T-helper 1 cell treated with Interleukin-12 subunit alpha and Interleukin-12 subunit beta and Interleukin-4 antibody, amounts not matched to agents 30 ng/mL and 1 ng/mL, for 36 hours (primary cell): ENCODE measurements around the gene KDM3B. TPM values are rescaled to one million over a fixed set of nuclear protein-coding genes. Genes with fewer than 3 reads are reported as not detected.
"Not testable (repeated sequence)": the region's sequence is repeated elsewhere in the genome, so short reads cannot be mapped to it uniquely, and the experiment has no call there.

Experiments
- intact Hi-C: fragments of 100-400 bp; cut with micrococcal nuclease; formaldehyde crosslinking; loops from one replicate; pipeline ENCODE4 v1.15.1; 2024
- total RNA-seq: library from RNA; stranded (reverse); gene quantifications from 2 replicates; pipeline ENCODE4 v1.2.3, GENCODE V29; 2022

The KDM3B gene
- total RNA-seq, 1 donor from 2014 or later = 68.5 TPM

GRCh38 chr5:138382347-138382746 is 29.9 kb downstream of the KDM3B start:
- intact Hi-C loops = no loop called here

DNA sequence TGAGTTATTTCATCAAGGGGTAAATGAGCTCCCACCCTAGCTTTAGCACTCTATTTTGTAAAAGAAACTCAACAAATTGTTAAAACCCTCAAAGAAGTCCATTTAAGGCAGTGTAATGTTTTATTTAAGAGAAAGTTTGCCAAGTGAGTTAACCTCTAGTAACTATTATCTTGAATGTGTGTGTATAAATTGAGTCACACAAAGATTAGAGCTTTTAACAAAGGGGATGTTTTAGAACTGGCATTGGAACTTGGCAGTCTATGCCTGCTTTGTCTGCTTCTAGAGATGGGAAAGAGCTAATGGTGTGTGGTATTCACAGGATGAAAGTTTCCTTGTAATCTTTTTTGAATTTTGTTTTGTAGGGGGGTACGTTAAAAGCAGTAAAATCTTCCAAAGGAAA is 33.2 kb downstream of the KDM3B start:
- intact Hi-C loops = no loop called here

- intact Hi-C loops = no loop called here
These were observed 33.8 kb downstream of the KDM3B start for GRCh38 chr5:138386290-138386689.

- intact Hi-C loops = no loop called here
These were observed 36.8 kb downstream of the KDM3B start for GRCh38 chr5:138389332-138389731.

DNA sequence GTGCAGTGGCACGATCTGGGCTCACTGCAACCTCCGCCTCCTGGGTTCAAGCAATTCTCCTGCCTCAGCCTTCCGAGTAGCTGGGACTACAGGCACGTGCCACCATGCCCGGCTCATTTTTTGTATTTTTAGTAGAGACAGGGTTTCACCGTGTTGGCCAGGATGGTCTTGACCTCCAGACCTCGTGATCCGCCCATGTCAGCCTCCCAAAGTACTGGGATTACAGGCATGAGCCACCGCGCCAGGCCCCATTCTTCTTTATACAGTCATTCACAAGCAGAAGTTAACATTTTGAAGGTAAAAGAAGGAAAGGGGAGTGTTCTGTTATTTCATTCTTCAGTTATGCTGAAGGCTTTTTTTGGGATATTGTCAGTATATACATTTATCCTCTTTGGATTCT is 37.4 kb downstream of the KDM3B start:
- intact Hi-C loops = not testable (repeated sequence)

DNA sequence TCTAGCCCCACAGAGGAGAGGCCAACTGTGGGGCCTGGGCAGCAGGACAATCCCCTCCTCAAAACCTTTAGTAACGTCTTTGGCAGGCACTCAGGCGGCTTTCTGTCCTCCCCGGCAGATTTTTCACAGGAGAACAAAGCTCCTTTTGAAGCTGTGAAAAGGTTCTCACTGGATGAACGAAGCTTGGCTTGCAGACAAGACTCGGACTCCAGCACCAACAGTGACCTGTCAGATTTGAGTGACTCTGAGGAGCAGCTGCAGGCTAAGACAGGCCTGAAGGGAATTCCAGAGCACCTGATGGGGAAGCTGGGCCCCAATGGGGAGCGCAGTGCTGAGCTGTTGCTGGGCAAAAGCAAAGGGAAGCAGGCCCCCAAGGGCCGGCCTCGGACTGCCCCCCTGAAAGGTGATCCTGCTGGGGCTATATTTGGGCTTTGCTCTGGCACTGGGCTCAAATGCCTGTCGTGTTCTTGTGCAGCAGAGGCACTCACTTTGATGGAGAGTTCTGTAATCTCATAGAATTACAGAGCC is 39.4 kb downstream of the KDM3B start:
- intact Hi-C loops = no loop called here

DNA sequence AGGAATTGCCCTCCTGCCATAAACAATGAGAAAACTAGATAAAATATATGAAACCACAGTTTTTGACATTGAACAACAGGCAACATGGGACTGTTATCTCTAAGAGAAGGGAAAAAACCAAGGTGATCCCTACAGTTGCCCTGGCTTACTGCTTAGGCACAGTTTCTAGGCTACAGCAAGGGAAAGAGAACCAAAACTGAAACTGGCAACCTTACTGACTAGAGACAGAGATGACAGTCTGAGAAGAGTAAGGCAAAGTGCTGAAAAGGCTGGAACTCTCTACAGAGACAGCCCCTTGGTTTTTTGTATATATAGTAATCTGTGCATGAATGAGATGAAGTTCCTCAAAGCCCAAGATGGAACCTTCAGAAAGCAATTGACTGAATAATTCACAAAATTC is 50.2 kb downstream of the KDM3B start:
- intact Hi-C loops = loop anchor here (2.0 to 5.0 kb wide), 2 partner anchors 40 to 64 kb away; partner anchors contain the start of gene FAM53C

DNA sequence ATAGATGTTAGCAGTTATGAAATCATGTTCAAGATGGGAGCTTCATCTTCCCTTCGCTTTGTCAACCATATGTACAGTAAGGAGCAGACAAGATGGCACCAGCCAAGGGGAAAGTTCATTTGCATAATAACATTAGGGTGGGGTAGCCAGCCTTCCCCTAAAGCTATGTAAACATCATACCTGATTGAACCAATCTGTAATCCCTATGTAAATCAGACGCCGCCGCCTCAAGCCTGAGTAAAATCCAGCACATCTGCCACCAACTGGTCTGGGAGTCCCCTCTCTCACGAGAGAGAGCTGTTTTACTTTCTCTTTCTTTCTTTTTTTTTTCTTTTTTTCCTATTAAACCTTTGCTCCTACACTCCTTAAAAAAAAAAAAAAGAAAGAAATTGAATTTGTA is 55.5 kb downstream of the KDM3B start:
- intact Hi-C loops = no loop called here

DNA sequence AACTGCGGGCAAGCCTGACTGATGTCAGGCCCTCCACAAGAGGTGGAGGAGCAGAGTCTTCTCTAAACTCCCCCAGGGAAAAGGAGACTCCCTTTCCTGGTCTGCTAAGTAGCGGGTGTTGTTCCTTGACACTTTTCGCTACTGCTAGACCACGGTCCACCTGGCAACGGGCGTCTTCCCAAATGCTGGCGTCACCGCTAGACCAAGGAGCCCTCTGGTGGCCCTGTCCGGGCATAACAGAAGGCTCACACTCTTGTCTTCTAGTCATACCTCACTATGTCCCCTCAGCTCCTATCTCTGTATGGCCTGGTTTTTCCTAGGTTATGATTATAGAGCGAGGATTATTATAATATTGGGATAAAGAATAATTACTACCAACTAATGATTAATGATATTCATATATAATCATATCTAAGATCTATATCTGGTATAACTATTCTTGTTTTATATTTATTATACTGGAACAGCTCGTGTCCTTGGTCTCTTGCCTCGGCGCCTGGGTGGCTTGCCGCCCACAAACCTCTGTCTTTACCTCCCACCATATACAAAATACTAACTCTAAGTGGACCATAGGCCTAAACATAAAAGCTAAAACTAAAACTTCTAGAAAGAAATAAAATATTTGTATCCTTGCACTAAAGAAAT is 58.6 kb downstream of the KDM3B start:
- intact Hi-C loops = loop anchor here (1.0 kb wide), 2 partner anchors 198 to 231 kb away; partner anchors contain the start of gene CDC23

- intact Hi-C loops = no loop called here
These were observed 66.0 kb downstream of the KDM3B start for GRCh38 chr5:138418444-138418843.

DNA sequence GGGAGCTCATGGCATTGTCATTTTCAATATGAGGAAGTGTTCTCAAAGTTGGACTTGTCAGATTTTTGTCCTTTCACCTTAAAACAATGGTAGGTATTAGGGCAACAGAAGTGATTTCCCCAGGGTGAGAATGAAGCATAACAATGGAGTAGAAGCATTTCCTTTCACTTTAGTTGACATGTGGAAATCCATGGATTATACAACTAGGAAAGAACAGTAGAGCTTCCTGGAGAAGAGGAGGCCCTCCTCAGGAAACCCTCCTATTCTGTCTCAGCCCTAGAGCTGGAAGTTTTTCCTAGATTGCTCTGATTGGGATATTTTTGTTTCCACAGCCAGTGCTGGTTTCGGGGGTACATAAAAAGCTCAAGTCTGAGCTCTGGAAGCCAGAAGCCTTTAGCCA is 72.6 kb downstream of the KDM3B start:
- intact Hi-C loops = no loop called here

- intact Hi-C loops = no loop called here
These were observed 83.5 kb downstream of the KDM3B start for GRCh38 chr5:138435943-138436342.

DNA sequence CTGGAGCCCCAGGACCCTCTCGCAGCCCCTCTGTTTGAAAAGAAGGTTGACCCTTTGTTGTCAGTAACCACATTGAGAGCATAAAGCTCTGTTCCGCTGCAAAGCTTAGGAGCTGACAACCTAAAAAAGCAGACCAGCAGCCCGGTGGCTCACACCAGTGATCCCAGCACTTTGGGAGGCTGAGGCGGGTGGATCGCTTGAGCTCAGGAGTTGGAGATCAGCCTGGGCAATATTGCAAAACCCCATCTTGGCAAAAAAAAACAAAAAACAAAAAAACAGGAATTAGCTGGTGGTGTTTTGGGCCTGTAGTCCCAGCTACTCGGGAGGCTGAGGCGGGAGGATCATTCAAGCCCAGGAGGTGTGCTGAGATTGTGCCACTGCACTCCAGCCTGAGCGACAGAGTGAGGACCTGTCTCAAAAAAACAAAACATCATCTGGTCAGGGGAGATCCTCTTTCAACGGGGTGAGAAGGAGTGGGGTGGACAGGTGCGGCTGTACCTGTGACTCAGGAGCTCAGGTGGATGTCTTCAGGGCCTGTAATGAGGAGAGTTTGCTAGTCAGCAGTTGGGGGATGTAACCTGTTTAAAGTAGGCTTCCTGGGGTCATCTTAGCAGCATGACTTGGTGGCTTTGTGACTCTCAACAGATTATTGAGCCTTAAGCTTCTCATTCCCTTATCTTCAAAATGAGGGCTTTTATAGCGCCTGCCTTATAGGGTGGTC is 85.7 kb downstream of the KDM3B start:
- intact Hi-C loops = loop anchor here (1.0 to 2.0 kb wide), 2 partner anchors 27 to 258 kb away; partner anchors contain the start of gene EGR1

- intact Hi-C loops = loop anchor here (1.0 to 2.0 kb wide), 6 partner anchors 26 to 259 kb away; partner anchors contain the start of genes CDC23, EGR1, ETF1 and HSPA9
These were observed 86.4 kb downstream of the KDM3B start, which contains the start of gene REEP2 for GRCh38 chr5:138438724-138439476. Gene REEP2, plus strand, starts transcription at chr5:138439057. Its CDS starts 152 bp downstream, at chr5:138439209.

DNA sequence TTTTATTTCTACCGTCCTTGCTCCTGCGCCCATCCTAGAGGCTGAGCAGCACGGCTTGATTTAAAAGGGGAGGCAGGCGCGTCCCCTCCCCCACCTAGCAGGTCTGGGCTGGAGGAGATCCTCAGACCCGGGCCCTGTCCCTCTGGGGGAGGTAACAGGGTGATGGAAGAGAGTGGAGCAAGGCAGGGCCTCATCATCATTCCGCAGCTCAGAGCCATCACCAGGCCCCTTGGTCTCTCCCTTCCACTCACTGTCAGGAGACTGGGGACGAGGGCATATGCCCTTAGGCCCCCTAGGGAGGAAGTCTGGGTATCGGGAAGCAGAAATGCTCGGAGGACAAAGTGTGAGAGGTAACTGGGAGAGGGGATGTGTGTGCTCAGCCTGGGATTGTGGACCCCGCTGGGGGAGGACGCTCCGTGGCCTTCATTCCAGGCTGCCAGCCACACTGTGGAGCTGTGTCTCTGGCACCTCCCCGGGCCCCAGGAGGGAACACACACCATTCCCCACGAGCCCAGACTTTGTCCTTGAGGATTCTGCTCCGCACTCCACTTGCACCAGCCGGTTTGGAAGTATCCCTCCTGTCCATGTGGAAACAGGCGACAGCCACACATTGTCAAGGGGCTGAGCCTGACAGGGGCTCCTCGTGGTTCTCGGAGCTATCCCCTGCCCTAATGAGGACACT is 87.1 kb downstream of the KDM3B start:
- intact Hi-C loops = loop anchor here (1.0 to 2.0 kb wide), 5 partner anchors 25 to 226 kb away; partner anchors contain the start of genes CDC23, EGR1, ETF1 and HSPA9

DNA sequence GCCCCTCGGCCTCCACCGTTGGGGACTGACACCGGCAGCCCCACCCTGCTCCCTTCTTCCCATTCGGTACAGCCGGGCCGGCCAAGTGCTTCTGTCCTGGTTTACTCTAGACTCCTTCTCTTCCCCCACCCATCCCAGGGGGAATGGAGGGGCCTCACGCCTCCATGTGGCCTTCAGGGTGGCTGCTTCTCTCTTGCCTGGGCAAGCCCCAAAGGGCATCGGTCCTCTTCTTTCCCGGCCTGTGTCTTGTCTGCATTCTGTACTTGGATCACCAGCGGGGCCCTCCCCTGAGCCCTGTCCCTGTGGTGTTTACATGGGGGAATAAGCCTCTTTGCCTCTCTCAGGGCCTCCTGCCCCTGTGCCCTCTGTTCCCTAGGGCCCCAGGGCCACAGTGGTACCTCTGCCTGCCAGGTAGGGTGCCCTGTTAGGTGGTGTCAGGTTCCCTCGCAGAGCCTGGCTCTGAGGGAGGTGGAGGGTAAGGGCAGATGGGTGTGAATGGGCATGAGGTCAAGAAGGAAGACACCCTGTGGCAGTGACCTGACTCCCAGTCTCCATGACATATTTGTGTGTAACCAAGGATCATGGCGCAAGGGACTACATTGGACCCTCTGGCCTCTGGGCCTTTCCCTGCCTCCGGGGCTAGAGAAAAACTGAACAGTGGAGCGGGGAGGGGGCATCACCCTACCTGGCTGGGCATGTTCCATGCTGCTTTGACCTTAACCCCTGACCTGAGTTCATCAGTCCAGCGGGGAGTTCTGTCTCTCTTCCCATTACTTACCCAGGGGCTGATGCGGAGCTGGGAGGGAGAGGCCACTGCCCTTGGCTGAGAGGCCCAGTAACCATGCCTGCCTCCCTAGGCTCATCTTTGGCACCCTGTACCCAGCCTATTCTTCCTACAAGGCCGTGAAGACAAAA is 87.9 kb downstream of the KDM3B start:
- intact Hi-C loops = no loop called here

GRCh38 chr5:138441221-138441620 is 88.7 kb downstream of the KDM3B start:
- intact Hi-C loops = no loop called here

DNA sequence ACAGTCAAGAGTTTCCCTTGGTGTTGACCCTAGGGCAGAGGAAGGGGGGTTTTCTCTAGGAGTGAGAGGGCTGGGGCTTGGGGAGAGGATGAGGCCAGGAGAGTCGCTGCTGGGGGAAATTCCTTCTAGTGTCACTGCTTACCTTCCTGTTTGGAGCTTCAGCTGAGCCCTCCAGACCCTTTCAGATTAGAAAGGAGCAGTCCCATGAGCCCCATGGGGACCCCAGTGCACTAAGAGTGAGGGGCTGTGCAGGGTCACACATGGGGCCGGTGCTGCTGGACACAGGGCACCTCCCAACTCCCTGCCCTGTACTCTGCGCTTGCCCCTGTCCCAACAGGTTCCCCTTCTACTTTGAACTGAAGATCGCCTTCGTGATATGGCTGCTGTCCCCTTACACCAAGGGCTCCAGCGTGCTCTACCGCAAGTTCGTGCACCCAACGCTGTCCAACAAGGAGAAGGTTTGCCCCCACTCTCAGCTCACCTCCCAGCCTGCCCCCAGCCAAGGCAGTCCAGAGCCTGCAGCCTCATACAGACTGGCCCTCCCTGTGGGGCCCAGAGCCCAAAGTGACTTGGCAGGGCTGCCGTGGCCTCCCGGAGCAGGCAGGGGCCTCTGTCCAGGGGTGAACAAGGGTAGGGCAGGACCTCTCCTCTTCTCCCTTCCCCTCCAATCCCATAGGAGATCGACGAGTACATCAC is 91.7 kb downstream of the KDM3B start:
- intact Hi-C loops = no loop called here
